ENCODE measurements around the gene CTSE.

The CTSE gene

DNA sequence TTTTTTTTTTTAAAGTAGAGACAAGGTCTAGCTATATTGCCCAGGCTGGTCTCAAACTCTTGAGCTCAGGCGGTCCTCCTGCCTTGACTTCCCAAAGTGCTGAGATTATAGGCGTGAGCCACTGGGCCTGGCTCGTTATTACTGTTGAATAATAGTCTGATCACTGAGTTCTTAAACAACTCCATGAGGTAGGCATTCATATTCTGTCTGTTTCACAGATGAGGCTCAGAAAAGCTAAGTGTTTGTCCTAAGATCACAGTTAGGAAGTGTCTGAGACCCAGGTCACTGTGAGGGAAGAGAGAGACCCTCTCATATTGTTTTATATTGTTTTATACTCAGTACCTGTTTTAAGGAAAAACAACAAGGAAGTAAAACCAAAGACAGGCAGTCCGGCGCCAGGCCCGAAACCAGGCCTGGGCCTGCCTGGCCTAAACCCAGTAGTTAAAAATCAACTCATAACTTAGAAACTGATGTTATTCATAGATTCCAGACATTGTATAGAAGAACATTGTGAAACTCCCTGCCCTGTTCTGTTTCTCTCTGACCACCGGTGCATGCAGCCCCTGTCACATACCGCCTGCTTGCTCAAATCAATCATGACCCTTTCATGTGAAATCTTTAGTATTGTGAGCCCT lies 28.7 kb upstream of the CTSE start:
- H3K4me3 ChIP-seq (ENCODE audit: low read length): peak overlapping the region; percentile 34; the same call in 1 of the 2 replicates

DNA sequence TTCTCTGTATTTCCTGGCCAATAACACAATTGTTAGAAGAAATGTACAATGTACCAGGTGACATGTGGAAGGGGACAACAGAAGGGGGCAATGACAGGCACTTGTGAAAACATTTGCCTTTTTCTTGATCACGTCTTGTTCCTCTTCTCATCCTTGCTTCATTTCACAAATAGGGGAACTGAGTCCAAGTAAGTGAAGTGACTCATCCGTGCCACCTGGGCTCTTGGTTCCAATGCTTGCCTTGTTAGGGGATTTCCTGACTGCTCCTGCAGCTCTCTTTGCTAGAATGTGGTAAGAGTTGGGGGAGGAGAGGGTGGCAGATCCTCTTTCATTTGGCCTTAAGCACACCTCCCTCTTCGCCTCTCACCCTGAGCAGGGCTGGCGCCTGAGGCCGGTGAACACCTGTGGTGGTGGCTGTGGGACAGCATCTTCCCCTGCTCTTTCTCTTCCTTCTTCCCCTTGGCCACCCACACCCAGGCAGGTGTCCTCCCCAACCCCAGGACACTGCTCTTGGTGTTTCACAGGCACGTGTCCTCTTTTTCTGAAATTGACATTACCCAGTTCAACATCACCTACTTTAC lies 27.1 kb upstream of the CTSE start:
- H3K4me3 ChIP-seq (ENCODE audit: low read length): no peak overlapping the region
- TF ChIP-seq ZNF274 (IDR thresholded peaks at IDR 0.05; ENCODE audit: low read depth, low read length): no peak

DNA sequence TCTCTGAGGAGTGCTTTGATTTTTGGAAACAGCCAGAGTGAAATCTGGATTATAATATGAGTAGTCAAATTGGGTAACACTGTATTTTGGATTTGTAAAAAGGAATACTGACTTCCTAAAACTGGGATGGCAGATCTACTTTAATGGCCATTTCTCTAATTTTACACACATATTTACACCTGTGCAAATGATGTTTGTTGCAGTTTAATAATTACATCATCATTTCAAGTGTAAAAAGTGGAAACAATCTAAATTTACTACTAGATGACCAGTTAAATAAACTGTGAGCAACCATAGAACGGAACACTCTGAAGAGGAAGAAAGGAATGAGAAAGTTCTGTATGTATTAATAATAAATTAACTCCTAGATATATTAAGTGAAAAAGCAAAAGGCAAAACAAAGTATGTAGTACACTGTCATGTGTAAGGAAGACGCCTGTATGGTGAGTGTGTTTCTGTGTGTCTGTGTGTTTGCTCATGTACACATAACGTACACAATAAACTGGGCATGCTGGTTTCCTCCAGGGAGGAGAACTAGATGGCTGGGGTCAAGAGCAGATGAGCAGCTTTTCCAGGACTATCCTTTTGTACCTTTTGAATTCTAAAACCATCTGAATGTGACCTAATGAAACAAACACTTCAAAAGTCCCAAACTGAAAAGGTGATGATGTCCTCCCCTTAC lies 26.4 kb upstream of the CTSE start:
- no peak for TF ChIP-seq ZNF274 (IDR thresholded peaks at IDR 0.05; ENCODE audit: low read depth, low read length)
- H3K4me3 ChIP-seq (ENCODE audit: low read length): no peak overlapping the region

DNA sequence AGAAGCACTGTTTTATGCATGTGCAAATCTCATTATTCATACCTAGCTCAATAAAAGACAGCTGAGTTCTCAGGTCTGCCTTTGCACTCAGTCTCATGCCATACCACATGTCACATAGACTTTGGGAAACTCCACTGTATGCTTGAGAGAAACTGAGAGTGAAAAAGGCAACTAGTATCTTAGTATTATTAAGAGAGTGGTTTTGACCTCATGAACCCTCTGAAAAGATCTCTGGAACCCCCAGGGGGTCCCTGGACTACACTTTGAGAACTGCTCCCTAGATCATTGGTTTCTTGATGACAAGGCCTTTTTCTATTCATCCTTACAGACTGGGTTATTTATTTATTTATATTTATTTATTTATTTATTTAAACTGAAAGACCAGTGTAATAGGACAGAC lies 25.6 kb upstream of the CTSE start:
- no peak overlapping the region for H3K4me3 ChIP-seq (ENCODE audit: low read length)
- TF ChIP-seq ZNF274 (IDR thresholded peaks at IDR 0.05; ENCODE audit: low read depth, low read length): no peak

DNA sequence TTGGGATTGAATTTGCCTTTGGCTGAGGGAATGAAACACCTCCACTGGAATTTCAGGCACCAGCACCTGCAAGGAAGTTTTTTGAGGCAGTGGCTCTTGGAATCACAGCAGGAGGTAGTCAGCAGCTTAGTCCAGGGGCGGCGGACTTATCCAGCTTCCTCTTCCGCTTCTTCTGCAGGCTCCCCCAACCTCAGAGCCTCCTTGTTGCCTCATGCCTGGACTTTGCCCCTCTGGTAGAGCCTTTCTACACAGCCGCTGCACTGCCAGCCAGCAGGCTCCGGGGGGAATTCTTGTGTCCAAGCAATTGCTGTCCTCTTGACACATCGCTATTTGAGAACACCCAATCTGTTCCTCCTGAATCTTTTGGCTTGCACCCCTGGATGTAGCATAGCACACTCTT lies 24.9 kb upstream of the CTSE start:
- no peak for TF ChIP-seq ZNF274 (IDR thresholded peaks at IDR 0.05; ENCODE audit: low read depth, low read length)
- H3K4me3 ChIP-seq (ENCODE audit: low read length): no peak overlapping the region

DNA sequence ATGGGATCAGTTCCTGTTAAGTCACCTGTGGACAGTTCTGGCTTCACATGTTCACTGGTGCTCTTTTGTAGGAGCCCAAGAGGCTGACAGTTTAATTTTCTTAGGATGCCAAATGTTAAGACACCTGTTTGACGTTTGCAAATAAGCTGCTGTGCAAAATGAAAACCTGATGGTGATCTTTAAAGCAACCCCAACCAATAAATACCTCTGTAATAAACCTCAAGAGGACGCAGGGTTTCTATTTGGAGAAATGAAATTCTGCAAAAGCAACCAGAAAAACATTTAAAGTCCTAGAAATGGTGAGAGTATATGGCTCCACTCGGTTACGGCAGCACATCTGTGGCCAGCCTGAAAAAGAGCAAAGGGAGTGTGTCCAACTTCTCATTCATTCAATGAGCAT lies 23.6 kb upstream of the CTSE start:
- no peak for TF ChIP-seq ZNF274 (IDR thresholded peaks at IDR 0.05; ENCODE audit: low read depth, low read length)
- H3K4me3 ChIP-seq (ENCODE audit: low read length): peak overlapping the region; percentile 36; the same call in 1 of the 2 replicates

DNA sequence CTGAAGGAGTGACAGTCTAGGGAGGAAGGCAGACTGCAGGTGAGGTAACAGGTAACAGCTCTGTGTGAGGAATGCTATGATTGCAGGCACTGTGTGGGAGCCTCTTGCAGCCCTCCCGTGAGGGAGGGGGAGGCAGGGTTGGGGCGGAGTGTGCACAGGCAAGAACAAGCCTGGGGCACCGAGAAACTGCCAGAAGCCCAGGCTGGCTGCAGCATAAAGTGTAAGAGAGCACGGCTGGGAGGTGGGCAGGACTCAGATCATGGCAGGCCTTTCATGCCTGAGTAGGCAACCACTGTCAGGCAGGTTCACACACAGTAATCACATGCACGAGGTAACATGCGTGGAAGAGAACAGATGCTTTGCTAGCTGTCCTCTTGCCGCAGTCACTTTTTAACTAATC lies 17.9 kb upstream of the CTSE start:
- TF ChIP-seq ZNF274 (IDR thresholded peaks at IDR 0.05; ENCODE audit: low read depth, low read length): no peak
- no peak overlapping the region for H3K4me3 ChIP-seq (ENCODE audit: low read length)

DNA sequence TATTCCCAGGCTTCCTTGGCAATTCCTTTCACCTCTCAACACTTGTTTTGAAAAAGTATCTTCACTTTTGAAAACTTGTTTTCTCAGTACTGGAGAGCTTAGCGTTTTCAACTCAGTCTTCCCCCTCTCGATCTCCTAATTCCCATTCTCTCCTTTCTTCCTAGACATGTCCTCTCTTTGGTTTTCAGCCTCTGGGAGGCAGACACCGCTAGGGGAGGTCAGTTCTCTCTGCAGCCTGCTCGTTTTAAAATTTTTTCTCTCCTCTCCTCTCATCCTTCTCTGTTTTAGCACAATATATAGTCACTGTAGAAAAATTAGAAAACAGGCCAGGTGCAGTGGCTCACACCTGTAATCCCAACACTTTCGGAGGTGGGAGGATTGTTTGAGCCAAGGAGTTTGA lies 16.6 kb upstream of the CTSE start:
- no peak overlapping the region for H3K4me3 ChIP-seq (ENCODE audit: low read length)
- no peak for TF ChIP-seq ZNF274 (IDR thresholded peaks at IDR 0.05; ENCODE audit: low read depth, low read length)

DNA sequence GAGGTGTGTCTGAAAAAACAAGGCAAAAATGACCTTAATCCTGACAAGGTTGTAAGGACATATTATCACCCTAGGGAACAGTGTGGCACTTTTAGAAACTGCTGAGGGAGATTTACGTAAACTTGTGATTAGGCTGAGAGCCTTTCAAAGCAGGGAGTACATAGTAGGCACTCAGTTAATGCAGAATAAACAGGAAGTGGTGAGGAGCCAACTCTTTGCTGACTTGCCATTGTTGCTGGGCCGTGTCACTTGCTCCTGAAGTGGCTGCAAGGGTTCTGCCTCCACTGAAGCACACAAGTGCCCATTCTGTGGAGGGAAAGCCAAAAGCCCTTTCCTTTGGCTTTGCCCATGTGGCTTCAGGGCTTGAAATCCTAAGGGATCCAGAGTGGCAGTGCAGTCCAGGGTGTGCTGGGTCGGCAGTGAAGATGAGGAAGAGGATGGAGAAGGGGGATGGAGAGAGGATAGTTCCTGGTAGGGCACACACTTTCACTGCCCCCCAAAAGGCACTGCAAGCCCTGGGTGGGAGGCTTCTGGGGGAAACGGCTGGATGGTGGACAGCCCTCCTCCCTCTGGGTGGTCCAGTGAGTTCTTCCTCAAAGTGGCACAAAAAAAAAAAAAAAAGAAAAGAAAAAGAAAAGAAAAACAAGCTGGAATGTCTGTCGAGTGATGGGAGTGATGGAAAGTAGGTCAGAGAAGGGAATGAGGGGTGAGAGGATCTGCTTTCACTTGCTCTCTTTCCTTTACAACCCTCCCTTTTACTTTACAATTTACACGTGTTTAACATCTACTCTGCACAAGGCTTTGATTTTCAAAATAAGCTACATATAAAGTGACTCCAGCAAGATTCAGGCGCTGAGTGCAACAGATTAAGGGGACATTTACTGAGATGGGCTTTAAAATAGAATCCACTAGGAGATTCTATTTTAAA lies 15.6 kb upstream of the CTSE start:
- no peak for TF ChIP-seq ZNF274 (IDR thresholded peaks at IDR 0.05; ENCODE audit: low read depth, low read length)
- no peak overlapping the region for H3K4me3 ChIP-seq (ENCODE audit: low read length)

DNA sequence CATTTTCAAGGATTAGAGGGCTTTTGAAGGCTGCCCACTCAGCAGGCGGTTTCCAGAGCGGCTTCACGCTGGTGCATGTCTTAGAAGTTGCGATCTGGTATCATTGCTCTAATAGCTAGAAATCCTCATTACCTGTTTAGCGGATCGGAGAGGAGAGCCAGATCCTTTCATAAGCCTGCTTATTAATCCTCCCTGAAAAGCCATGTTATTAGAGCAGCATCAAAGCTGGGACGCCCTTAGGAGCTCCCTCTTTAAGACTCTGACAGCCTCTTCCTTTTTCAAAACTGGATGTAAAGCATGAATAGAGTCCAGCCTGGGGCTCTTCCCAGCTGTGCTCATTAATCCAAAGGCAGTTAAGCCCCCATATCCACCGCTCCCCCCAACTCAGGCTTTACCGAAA lies 13.9 kb upstream of the CTSE start:
- no peak overlapping the region for H3K4me3 ChIP-seq (ENCODE audit: low read length)
- no peak for TF ChIP-seq ZNF274 (IDR thresholded peaks at IDR 0.05; ENCODE audit: low read depth, low read length)

DNA sequence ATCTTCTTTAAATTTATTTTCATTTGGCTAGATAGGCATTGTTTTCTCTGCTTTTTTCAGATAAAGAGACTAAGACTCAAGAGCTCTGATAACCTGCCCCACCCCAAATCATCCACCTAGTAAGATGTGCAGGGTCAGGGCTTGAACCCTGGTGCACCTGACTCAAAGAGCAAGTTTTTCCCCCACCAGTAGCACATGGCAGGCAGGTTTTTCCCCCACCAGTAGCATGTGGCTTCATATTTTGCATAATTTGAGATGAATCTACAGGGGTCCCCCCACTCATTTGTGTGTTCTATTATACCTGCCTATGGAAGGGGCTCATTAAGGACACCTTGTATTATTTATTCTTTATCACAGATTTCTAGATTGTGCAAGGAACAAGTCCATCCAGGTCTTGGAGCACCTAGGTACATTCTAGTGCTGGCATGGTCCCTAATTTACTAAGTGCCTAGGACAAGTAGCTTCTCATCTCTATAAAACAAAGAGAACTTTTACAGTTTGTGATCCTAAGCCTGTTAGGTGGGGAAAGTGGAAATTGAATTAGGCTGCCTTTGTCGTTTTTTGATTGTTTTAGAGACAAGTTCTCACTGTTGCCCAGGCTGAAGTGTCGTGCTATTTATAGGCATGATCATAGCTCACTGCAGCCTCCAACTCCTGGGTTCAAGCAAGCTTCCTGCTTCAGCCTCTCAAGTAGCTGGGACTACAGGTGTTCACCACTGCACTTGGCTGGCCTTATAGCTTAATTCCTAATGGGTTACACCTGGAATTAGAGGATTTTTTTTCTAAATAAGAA lies 13.2 kb upstream of the CTSE start:
- no peak for TF ChIP-seq ZNF274 (IDR thresholded peaks at IDR 0.05; ENCODE audit: low read depth, low read length)
- H3K4me3 ChIP-seq (ENCODE audit: low read length): no peak overlapping the region

DNA sequence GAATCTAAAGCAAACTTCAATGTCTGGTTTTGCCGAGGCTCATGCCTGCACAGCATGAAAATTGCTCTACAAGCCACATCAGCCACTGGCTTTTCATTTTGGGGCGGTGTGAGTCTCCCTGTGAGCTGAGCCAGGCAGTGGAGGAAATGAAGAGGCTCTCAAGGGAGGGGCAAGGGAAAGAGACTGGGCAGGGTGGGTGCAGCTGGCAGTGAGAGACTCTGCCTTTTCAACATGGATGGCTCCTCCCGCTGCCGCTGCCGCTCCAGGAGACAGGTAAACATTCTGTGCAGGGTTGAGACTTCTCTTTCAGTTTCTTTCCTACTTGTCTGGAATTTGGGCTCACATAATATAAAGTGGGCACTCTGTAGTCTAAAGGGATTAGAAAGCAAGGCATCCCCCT lies 11.3 kb upstream of the CTSE start:
- TF ChIP-seq ZNF274 (IDR thresholded peaks at IDR 0.05; ENCODE audit: low read depth, low read length): no peak

DNA sequence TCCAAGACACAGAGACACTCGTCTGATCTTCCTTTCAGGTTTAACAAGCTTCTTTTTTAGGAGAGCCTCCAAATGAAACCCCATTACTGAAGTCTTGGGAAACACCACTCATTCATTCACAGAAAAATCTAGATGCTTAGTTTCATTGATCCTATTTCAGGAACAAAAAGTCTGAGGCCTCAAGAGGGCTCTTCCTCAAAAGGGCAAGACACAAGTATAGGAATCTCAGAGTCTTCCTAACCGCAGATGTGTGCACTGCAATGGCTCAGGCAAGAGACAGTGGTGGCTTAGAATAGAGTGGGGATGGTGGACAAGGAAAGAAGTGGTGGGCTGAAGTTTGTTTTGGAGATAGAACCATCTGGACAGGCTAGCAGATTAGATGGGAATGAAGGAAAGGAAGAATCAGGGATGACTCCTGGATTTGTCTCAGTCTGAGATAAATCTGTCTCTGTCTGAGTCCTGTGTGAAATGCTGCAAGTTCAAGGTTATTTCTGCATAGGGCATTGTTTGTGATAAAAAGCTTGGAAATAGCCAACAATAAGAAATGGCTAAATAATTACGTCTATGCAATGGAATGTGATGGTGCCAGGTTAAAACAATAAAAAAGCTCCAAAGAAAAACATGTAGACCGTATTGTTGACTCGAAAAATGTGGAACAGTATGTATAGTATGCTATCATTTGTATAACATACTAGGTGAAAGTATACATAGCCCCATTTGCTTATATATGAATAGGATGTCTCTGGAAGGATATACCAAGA lies 8.9 kb upstream of the CTSE start:
- no peak for TF ChIP-seq ZNF274 (IDR thresholded peaks at IDR 0.05; ENCODE audit: low read depth, low read length)
- H3K4me3 ChIP-seq (ENCODE audit: low read length): no peak overlapping the region

More for the DNA sequence above, 11.3 kb upstream of the CTSE start:
- no peak overlapping the region; the same call in 1 of the 2 replicates for H3K4me3 ChIP-seq (ENCODE audit: low read length)

Data from GM08714 (cell line).